RWPE1 (cell line): ENCODE measurements around the gene RNF141.
A peak's percentile ranks its signal among the peaks of the same experiment; 100 is the strongest.

Source experiments
- CTCF ChIA-PET: fragments of 350-600 bp; sonication (Branson Sonifier 250); formaldehyde crosslinking; extraction: SDS; loops from one replicate; lab custom pipeline; 2021; lab: Yijun Ruan, JAX
- POLR2A ChIA-PET: fragments of 400-600 bp; formaldehyde crosslinking; extraction: SDS; loops from one replicate; lab custom pipeline; 2020; ENCODE audit warnings: antibody characterized with exemption; ENCODE audit not compliant: low non-redundant PET; lab: Yijun Ruan, JAX
- DNase-seq: peaks from one replicate; pipeline ENCODE4 v3.0.0; 2012; ENCODE audit warnings: low spot score
- H3K27ac ChIP-seq: fragments of 450-650 bp; 2 replicates; pipeline ENCODE4 v1.5.1; 2017
- TF ChIP-seq, protein P1 (sequence below): fragments of 450-650 bp; conservative IDR thresholded peaks from 2 replicates; pipeline ENCODE4 v1.5.1; 2017; ENCODE audit warnings: low read depth, mild to moderate bottlenecking

Gene RNF141

DNA sequence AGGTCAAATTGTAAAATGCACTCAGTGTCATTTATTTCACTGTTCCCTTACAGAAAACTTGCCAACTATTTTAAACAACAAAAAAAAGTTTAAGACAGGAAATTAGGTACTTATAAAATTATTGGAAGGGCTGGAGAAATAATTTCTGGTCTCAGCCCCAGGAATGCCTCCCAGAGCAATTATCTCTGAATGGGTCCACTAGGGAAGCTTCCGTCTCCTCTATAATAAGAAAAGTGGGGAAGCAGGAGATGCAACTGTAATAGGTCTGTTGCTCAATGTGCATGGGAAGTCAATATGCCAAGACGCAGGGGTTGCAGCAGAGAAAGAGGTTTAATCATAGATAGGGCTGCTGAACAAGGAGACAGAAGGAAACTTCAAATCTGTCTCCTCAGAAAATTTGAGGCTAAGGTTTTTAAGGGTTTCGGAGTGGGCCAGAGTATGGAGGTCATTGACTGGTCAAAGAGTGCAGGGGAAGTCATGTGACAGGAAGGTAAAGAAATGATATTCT is 10.9 kb upstream of the RNF141 start:
- no peak overlapping the region for H3K27ac ChIP-seq
- no peak for DNase-seq
- TF ChIP-seq, protein P1, sequence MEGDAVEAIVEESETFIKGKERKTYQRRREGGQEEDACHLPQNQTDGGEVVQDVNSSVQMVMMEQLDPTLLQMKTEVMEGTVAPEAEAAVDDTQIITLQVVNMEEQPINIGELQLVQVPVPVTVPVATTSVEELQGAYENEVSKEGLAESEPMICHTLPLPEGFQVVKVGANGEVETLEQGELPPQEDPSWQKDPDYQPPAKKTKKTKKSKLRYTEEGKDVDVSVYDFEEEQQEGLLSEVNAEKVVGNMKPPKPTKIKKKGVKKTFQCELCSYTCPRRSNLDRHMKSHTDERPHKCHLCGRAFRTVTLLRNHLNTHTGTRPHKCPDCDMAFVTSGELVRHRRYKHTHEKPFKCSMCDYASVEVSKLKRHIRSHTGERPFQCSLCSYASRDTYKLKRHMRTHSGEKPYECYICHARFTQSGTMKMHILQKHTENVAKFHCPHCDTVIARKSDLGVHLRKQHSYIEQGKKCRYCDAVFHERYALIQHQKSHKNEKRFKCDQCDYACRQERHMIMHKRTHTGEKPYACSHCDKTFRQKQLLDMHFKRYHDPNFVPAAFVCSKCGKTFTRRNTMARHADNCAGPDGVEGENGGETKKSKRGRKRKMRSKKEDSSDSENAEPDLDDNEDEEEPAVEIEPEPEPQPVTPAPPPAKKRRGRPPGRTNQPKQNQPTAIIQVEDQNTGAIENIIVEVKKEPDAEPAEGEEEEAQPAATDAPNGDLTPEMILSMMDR: no peak
- ChIA-PET POLR2A (no interaction called here), CTCF (no interaction called here)

DNA sequence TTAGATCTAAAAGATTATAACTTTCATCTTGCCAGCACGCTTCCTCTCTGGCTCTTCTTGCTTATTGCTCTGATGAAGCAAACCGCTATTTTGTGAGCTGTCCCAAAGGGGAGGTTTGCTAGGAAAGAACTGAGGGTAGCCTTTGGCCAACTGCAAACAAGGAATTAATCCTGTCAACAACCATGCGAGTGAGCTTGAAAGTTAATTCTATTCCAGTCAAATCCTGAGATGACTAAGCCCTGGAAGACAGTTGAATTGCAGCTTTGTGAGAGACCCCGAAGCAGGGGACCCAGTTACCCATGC is 10.3 kb upstream of the RNF141 start:
- TF ChIP-seq, protein P1: no peak
- H3K27ac ChIP-seq: no peak overlapping the region
- CTCF ChIA-PET: no interaction called here
- DNase-seq: no peak
- POLR2A ChIA-PET: no interaction called here

- TF ChIP-seq, protein P1: no peak
- POLR2A ChIA-PET: no interaction called here
- peak; percentile 27 for DNase-seq
- CTCF ChIA-PET: interaction anchor here (0.7 kb wide), 1 partner anchor 139 kb away, joined by 3 read pairs; no protein-coding TSS in a partner anchor
- no peak overlapping the region for H3K27ac ChIP-seq
Observed at GRCh38 chr11:10550503-10551289, 9.7 kb upstream of the RNF141 start.

GRCh38 chr11:10544491-10545465 is 3.8 kb upstream of the RNF141 start:
- ChIA-PET POLR2A (interaction anchor here (0.6 kb wide), 1 partner anchor 13 kb away, joined by 7 read pairs; no protein-coding TSS in a partner anchor), CTCF (interaction anchor here (0.6 kb wide), 1 partner anchor 157 kb away, joined by 3 read pairs; no protein-coding TSS in a partner anchor)
- TF ChIP-seq, protein P1: no peak
- no peak for DNase-seq
- H3K27ac ChIP-seq: no peak overlapping the region

GRCh38 chr11:10543782-10544181 is 2.8 kb upstream of the RNF141 start:
- no peak overlapping the region for H3K27ac ChIP-seq
- ChIA-PET CTCF (no interaction called here), POLR2A (no interaction called here)
- DNase-seq: no peak
- TF ChIP-seq, protein P1: no peak

GRCh38 chr11:10542776-10543175 is 1.8 kb upstream of the RNF141 start:
- TF ChIP-seq, protein P1: no peak
- ChIA-PET CTCF (no interaction called here), POLR2A (no interaction called here)
- H3K27ac ChIP-seq: no peak overlapping the region
- DNase-seq: no peak
